Smooth muscle cell (in vitro differentiated cells): ENCODE measurements around the gene ATXN1. TPM values are rescaled to one million over a fixed set of nuclear protein-coding genes. Genes with fewer than 3 reads are reported as not detected.
"Not testable (repeated sequence)": the region's sequence is repeated elsewhere in the genome, so short reads cannot be mapped to it uniquely, and the experiment has no call there.

ENCODE experiments used
- DNase-seq: peaks from one replicate; lab custom pipeline; 2025; ENCODE audit not compliant: unreplicated experiment; lab: John Stamatoyannopoulos, UW
- H2AFZ ChIP-seq: fragments of 200-600 bp; sonication (generic); 2 replicates; pipeline ENCODE4 v1.6.0; 2016; ENCODE audit warnings: antibody characterized with exemption, low read depth, mild to moderate bottlenecking
- H3F3A ChIP-seq: fragments of 200-600 bp; sonication (generic); 2 replicates; pipeline ENCODE4 v1.6.0; 2017; ENCODE audit warnings: antibody characterized with exemption, low read depth
- H3K27ac ChIP-seq: fragments of 200-600 bp; sonication (generic); 2 replicates; pipeline ENCODE4 v1.5.1; 2016; ENCODE audit warnings: low read depth, mild to moderate bottlenecking
- H3K27me3 ChIP-seq: fragments of 200-600 bp; sonication (generic); 2 replicates; pipeline ENCODE4 v1.6.1; 2016; ENCODE audit warnings: low read depth, mild to moderate bottlenecking
- H3K36me3 ChIP-seq: fragments of 200-600 bp; sonication (generic); 2 replicates; pipeline ENCODE4 v1.5.1; 2016; ENCODE audit warnings: low read depth
- H3K4me1 ChIP-seq: fragments of 200-600 bp; sonication (generic); 2 replicates; pipeline ENCODE4 v1.5.1; 2016; ENCODE audit warnings: low read depth
- H3K4me2 ChIP-seq: fragments of 200-600 bp; sonication (generic); 2 replicates; pipeline ENCODE4 v1.6.0; 2016; ENCODE audit warnings: mild to moderate bottlenecking
- H3K4me3 ChIP-seq: fragments of 200-600 bp; sonication (generic); 2 replicates; pipeline ENCODE4 v1.5.1; 2016; ENCODE audit warnings: mild to moderate bottlenecking
- H3K79me2 ChIP-seq: fragments of 200-600 bp; sonication (generic); 2 replicates; pipeline ENCODE4 v1.6.0; 2016; ENCODE audit warnings: low read depth, mild to moderate bottlenecking
- H3K9ac ChIP-seq: fragments of 200-600 bp; sonication (generic); 2 replicates; pipeline ENCODE4 v1.6.0; 2016; ENCODE audit warnings: low read depth
- H3K9me3 ChIP-seq: fragments of 200-600 bp; sonication (generic); replicated peaks from 2 replicates; pipeline ENCODE4 v1.5.1; 2016; ENCODE audit warnings: low read depth
- H4K20me1 ChIP-seq: fragments of 200-600 bp; sonication (generic); 2 replicates; pipeline ENCODE4 v1.6.0; 2016; ENCODE audit warnings: low read depth
- CTCF ChIP-seq: fragments of 200-600 bp; sonication (generic); IDR thresholded peaks from 2 replicates; pipeline ENCODE4 v1.5.1; 2017; ENCODE audit warnings: borderline replicate concordance, mild to moderate bottlenecking, antibody characterized with exemption; ENCODE audit not compliant: insufficient read depth, poor library complexity, severe bottlenecking
- WGBS: methylation state at CpG from one replicate; pipeline ENCODE4 v1.1.7; 2016; ENCODE audit warnings: low lambda C conversion rate; 5-methylcytosine and 5-hydroxymethylcytosine counted together
- polyA plus RNA-seq: library from polyadenylated mRNA; unstranded; fragments of >200 nt; fragmentation: Nextera tagmentation; extraction: Ambion mirVana; gene quantifications from 2 replicates; pipeline ENCODE4 v1.2.1, GENCODE V29; 2016
- total RNA-seq: library from RNA; depleted of rRNA; stranded (reverse); fragments of >200 nt; gene quantifications from 2 replicates; pipeline ENCODE4 v1.2.3, GENCODE V29; 2014

The ATXN1 gene
- total and polyA plus RNA-seq, 2 experiments from 2014 or later = 17.9 to 40.6 TPM

- Histone ChIP-seq H3K9ac (no peak overlapping the region), H3K4me1 (no peaks in the 10 kb centered on the region), H3F3A (no peaks in the 10 kb centered on the region), H3K79me2 (no peaks in the 10 kb centered on the region), H4K20me1 (peaks cover 75% of the 10 kb centered on the region), H3K27ac (no peak overlapping the region), H3K4me3 (no peak overlapping the region), H3K27me3 (no peaks in the 10 kb centered on the region), H3K4me2 (no peak overlapping the region), H2AFZ (no peak overlapping the region), H3K36me3 (no peaks in the 10 kb centered on the region), H3K9me3 (no peaks in the 10 kb centered on the region)
- TF ChIP-seq CTCF = no peak
- 79% methylated on average over 1 of the region's 1 CpG for WGBS
- DNase-seq = no peak
Observed at GRCh38 chr6:16388488-16388887, 372.8 kb downstream of the ATXN1 start.

DNA sequence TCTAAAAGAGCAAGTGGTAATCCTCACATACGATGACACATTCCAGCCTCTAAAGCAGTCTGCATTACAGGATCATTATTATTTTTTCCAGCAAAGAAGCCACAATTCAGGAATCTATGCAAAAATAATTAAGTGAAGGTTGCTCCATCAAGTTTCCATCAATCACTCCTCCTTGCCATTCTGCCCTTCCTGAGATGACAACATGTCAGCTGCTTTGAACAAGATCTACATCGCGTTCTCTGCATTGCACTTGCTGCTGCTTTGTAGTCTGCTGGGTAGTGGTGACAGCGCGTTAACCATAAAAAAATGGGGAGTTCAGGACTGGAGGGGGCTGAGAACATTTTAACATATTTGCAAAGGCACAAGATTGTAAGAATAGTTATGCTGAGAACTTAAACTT is 375.2 kb downstream of the ATXN1 start:
- no peak for DNase-seq
- no peaks in the 10 kb centered on the region for H3K4me1 ChIP-seq
- no peak overlapping the region for H3K9ac ChIP-seq
- H3K4me2 ChIP-seq = no peak overlapping the region
- no peak overlapping the region for H3K27ac ChIP-seq
- no peaks in the 10 kb centered on the region for H3K27me3 ChIP-seq
- peaks cover 78% of the 10 kb centered on the region for H4K20me1 ChIP-seq
- no peaks in the 10 kb centered on the region for H3K79me2 ChIP-seq
- TF ChIP-seq CTCF = no peak
- no peak overlapping the region for H3K4me3 ChIP-seq
- no peaks in the 10 kb centered on the region for H3K36me3 ChIP-seq
- H2AFZ ChIP-seq = no peak overlapping the region
- H3K9me3 ChIP-seq = no peaks in the 10 kb centered on the region
- WGBS = 90% methylated on average over 5 of the region's 5 CpGs
- H3F3A ChIP-seq = no peaks in the 10 kb centered on the region

DNA sequence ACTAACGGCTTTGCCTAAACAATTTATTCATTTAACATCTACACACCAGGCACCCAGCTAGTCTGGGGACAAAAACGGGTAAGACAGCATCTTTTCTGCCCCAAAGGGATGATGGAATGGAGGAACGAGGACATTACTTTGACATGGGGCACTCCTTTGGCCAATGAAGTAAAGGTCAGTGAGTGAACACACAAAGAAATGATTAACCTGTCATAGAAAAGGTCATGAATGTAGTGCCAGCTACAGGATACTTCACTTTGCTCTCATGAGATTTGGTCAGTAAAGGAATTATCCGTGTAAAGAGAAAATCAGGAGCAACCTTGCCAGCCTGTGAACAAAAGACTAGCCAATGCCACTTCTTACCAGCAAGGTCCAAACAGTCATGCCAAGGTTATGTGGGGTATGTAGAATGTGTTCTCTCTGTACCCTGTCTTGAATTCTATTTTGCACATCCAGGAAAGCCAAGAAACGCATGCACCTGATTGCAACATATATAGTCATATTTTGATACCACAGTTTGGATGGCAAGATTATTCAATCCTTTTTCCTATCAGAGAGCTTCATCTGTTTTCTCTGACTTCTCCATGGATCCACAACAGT is 377.6 kb downstream of the ATXN1 start:
- Histone ChIP-seq H3K4me2 (no peak overlapping the region), H3K4me1 (no peaks in the 10 kb centered on the region), H3K27ac (no peak overlapping the region), H2AFZ (no peak overlapping the region), H3K79me2 (peaks cover 11% of the 10 kb centered on the region), H4K20me1 (peaks cover 77% of the 10 kb centered on the region), H3K9me3 (no peaks in the 10 kb centered on the region), H3K9ac (no peak overlapping the region), H3F3A (no peaks in the 10 kb centered on the region), H3K4me3 (no peak overlapping the region), H3K27me3 (no peaks in the 10 kb centered on the region), H3K36me3 (no peaks in the 10 kb centered on the region)
- no peak for TF ChIP-seq CTCF
- DNase-seq = no peak
- 93% methylated on average over 5 of the region's 5 CpGs for WGBS

GRCh38 chr6:16381968-16382367 is 379.3 kb downstream of the ATXN1 start:
- H2AFZ ChIP-seq, H3F3A ChIP-seq, H3K9me3 ChIP-seq, H3K4me2 ChIP-seq, H3K27me3 ChIP-seq, H3K27ac ChIP-seq, H3K4me1 ChIP-seq, H3K9ac ChIP-seq, H3K36me3 ChIP-seq, DNase-seq, H3K4me3 ChIP-seq: not testable (repeated sequence)
- Histone ChIP-seq H3K79me2 (peaks cover 13% of the 10 kb centered on the region), H4K20me1 (peaks cover 81% of the 10 kb centered on the region)
- 94% methylated on average over 3 of the region's 3 CpGs for WGBS
